ENCODE measurements around the gene SLC6A3.
A peak's percentile ranks its signal among the peaks of the same experiment; 100 is the strongest.

Gene SLC6A3

GRCh38 chr5:1445313-1445688 lies at the start of gene SLC6A3:
Gene SLC6A3, minus strand, starts transcription at chr5:1445440. Its CDS starts 2,243 bp downstream, at chr5:1443197.
- DNase-seq, result peak in 1 of 2 experiments; percentile 59

- DNase-seq, result no peak
Measured at GRCh38 chr5:1493941-1494340, 48.7 kb upstream of the SLC6A3 start.

- DNase-seq, result no peak
Measured at GRCh38 chr5:1493413-1493812, 48.2 kb upstream of the SLC6A3 start.

GRCh38 chr5:1492757-1493156 lies 47.5 kb upstream of the SLC6A3 start:
- no peak for DNase-seq

- DNase-seq, result no peak
Measured at GRCh38 chr5:1490376-1490775, 45.1 kb upstream of the SLC6A3 start.

- DNase-seq, result no peak
Measured at GRCh38 chr5:1489754-1490153, 44.5 kb upstream of the SLC6A3 start.

- DNase-seq, result no peak
Measured at GRCh38 chr5:1488882-1489680, 43.8 kb upstream of the SLC6A3 start.

GRCh38 chr5:1487079-1487764 lies 42.0 kb upstream of the SLC6A3 start:
- DNase-seq, result no peak

- DNase-seq, result no peak
Measured at GRCh38 chr5:1486271-1486670, 41.0 kb upstream of the SLC6A3 start.

- DNase-seq, result no peak
Measured at GRCh38 chr5:1485579-1486118, 40.4 kb upstream of the SLC6A3 start.

GRCh38 chr5:1484730-1485578 lies 39.7 kb upstream of the SLC6A3 start:
- DNase-seq, result no peak

- no peak for DNase-seq
Measured at GRCh38 chr5:1483856-1484729, 38.9 kb upstream of the SLC6A3 start.

- peak in 1 of 2 experiments; percentile 24 for DNase-seq
Measured at GRCh38 chr5:1483064-1483463, 37.8 kb upstream of the SLC6A3 start.

GRCh38 chr5:1481959-1482331 lies 36.7 kb upstream of the SLC6A3 start:
- no peak for DNase-seq

- no peak for DNase-seq
Measured at GRCh38 chr5:1481266-1481958, 36.2 kb upstream of the SLC6A3 start.

- DNase-seq, result no peak
Measured at GRCh38 chr5:1480806-1481205, 35.6 kb upstream of the SLC6A3 start.

GRCh38 chr5:1480217-1480616 lies 35.0 kb upstream of the SLC6A3 start:
- DNase-seq, result no peak

- no peak for DNase-seq
Measured at GRCh38 chr5:1479581-1480188, 34.4 kb upstream of the SLC6A3 start.

- DNase-seq, result no peak
Measured at GRCh38 chr5:1479066-1479465, 33.8 kb upstream of the SLC6A3 start.

- DNase-seq, result no peak
Measured at GRCh38 chr5:1478271-1479035, 33.2 kb upstream of the SLC6A3 start.
